Spinal cord (tissue), 10 donors: ENCODE measurements around the gene DRP2. TPM values are rescaled to one million over a fixed set of nuclear protein-coding genes. Genes with fewer than 3 reads are reported as not detected.

Experiments used
- DNase-seq, 6 donors: peaks; one replicate each; pipeline versions ENCODE4 v3.0.0 to v3.0.0-alpha.2; 2013 to 2015; ENCODE audit warnings: low spot score in 6 of 6, low read depth in 4 of 6
- H3K27ac ChIP-seq: one replicate; pipeline ENCODE4 v1.5.1; 2013; ENCODE audit warnings: low read depth, low read length, control low read depth
- H3K27me3 ChIP-seq: one replicate; pipeline ENCODE4 v1.6.1; 2013; ENCODE audit warnings: low read length; ENCODE audit not compliant: control insufficient read depth, insufficient read depth
- H3K36me3 ChIP-seq: one replicate; pipeline ENCODE4 v1.6.1; 2013; ENCODE audit warnings: low read length; ENCODE audit not compliant: control insufficient read depth, insufficient read depth
- H3K4me1 ChIP-seq: one replicate; pipeline ENCODE4 v1.6.1; 2013; ENCODE audit warnings: low read length; ENCODE audit not compliant: control insufficient read depth, insufficient read depth
- H3K4me3 ChIP-seq: one replicate; pipeline ENCODE4 v1.5.1; 2013; ENCODE audit warnings: low read depth, low read length, control low read depth
- H3K9me3 ChIP-seq: one replicate; pipeline ENCODE4 v1.6.1; 2013; ENCODE audit warnings: low read length; ENCODE audit not compliant: control insufficient read depth, insufficient read depth
- WGBS: methylation state at CpG from one replicate; pipeline ENCODE4 v1.1.5; 2013; ENCODE audit warnings: missing lambda C conversion rate; ENCODE audit not compliant: insufficient coverage; 5-methylcytosine and 5-hydroxymethylcytosine counted together
- polyA plus RNA-seq, 2 donors: library from polyadenylated mRNA; unstranded; fragments of 120-200 nt; gene quantifications; one replicate each; pipeline ENCODE4 v1.2.1, GENCODE V29; 2013; ENCODE audit not compliant: insufficient read length in 2 of 2
- total RNA-seq, 2 donors: library from RNA; depleted of rRNA in 1 of 2; stranded (reverse); fragments of 120-200 nt in 1 of 2; fragments of >200 nt in 1 of 2; gene quantifications; one replicate each; pipeline versions ENCODE4 v1.2.3 to v1.2.4, GENCODE V29; 2013 to 2014
- donor health status: healthy.

The DRP2 gene
- total and polyA plus RNA-seq, 4 donors, result 4.2 to 11.1 (median 9.8) TPM

- WGBS, result 80% methylated on average over 1 of the region's 2 CpGs
- no peak for DNase-seq
- Histone ChIP-seq H3K4me3 (no peak overlapping the region), H3K9me3 (no peaks in the 10 kb centered on the region), H3K36me3 (peaks cover 6% of the 10 kb centered on the region), H3K27me3 (peaks cover 9% of the 10 kb centered on the region), H3K27ac (no peak overlapping the region), H3K4me1 (no peaks in the 10 kb centered on the region)
These were observed 11.1 kb downstream of the DRP2 start for GRCh38 chrX:101230636-101231035.

GRCh38 chrX:101231080-101231479 lies 11.5 kb downstream of the DRP2 start:
- Histone ChIP-seq H3K4me3 (no peak overlapping the region), H3K4me1 (no peaks in the 10 kb centered on the region), H3K27me3 (peaks cover 9% of the 10 kb centered on the region), H3K9me3 (no peaks in the 10 kb centered on the region), H3K27ac (no peak overlapping the region), H3K36me3 (peaks cover 6% of the 10 kb centered on the region)
- DNase-seq, result no peak
- no CpG with 5 or more reads among the region's 1 CpG for WGBS

GRCh38 chrX:101232316-101232715 lies 12.7 kb downstream of the DRP2 start:
- peaks cover 9% of the 10 kb centered on the region for H3K27me3 ChIP-seq

GRCh38 chrX:101237041-101237440 lies 17.5 kb downstream of the DRP2 start:
- no peaks in the 10 kb centered on the region for H3K9me3 ChIP-seq
- DNase-seq, result no peak
- no peaks in the 10 kb centered on the region for H3K4me1 ChIP-seq
- 70% methylated on average over 2 of the region's 2 CpGs for WGBS
- no peak overlapping the region for H3K27ac ChIP-seq
- no peak overlapping the region for H3K4me3 ChIP-seq
- peaks cover 5% of the 10 kb centered on the region for H3K27me3 ChIP-seq
- H3K36me3 ChIP-seq, result peaks cover 11% of the 10 kb centered on the region

More at GRCh38 chrX:101232316-101232715, 12.7 kb downstream of the DRP2 start:
- Histone ChIP-seq H3K36me3 (peaks cover 6% of the 10 kb centered on the region), H3K27ac (no peak overlapping the region), H3K9me3 (no peaks in the 10 kb centered on the region), H3K4me1 (no peaks in the 10 kb centered on the region), H3K4me3 (no peak overlapping the region)
- DNase-seq, result no peak
- 87% methylated on average over 3 of the region's 5 CpGs for WGBS

GRCh38 chrX:101241531-101241930 lies 21.9 kb downstream of the DRP2 start:
- WGBS, result 73% methylated on average over 9 of the region's 9 CpGs
- H3K27me3 ChIP-seq, result no peaks in the 10 kb centered on the region
- H3K4me3 ChIP-seq, result no peak overlapping the region
- no peak overlapping the region for H3K27ac ChIP-seq
- peaks cover 5% of the 10 kb centered on the region for H3K36me3 ChIP-seq
- no peak for DNase-seq
- no peaks in the 10 kb centered on the region for H3K4me1 ChIP-seq
- no peaks in the 10 kb centered on the region for H3K9me3 ChIP-seq

- H3K27me3 ChIP-seq, result peaks cover 2% of the 10 kb centered on the region
- no peak overlapping the region for H3K27ac ChIP-seq
- H3K9me3 ChIP-seq, result no peaks in the 10 kb centered on the region
- 45% methylated on average over 2 of the region's 2 CpGs for WGBS
- DNase-seq, result no peak
- H3K4me3 ChIP-seq, result no peak overlapping the region
- H3K36me3 ChIP-seq, result peaks cover 13% of the 10 kb centered on the region
- H3K4me1 ChIP-seq, result no peaks in the 10 kb centered on the region
These were observed 33.0 kb downstream of the DRP2 start for GRCh38 chrX:101252634-101253033.

- no peak overlapping the region for H3K27ac ChIP-seq
- WGBS, result 75% methylated on average over 4 of the region's 4 CpGs
- no peak for DNase-seq
- no peak overlapping the region for H3K4me3 ChIP-seq
- no peaks in the 10 kb centered on the region for H3K9me3 ChIP-seq
- peaks cover 6% of the 10 kb centered on the region for H3K27me3 ChIP-seq
- H3K4me1 ChIP-seq, result no peaks in the 10 kb centered on the region
- H3K36me3 ChIP-seq, result peaks cover 12% of the 10 kb centered on the region
These were observed 38.1 kb downstream of the DRP2 start for GRCh38 chrX:101257448-101258258.

GRCh38 chrX:101258259-101258581 lies 38.6 kb downstream of the DRP2 start:
- Histone ChIP-seq H3K4me3 (no peak overlapping the region), H3K27ac (no peak overlapping the region), H3K27me3 (peaks cover 6% of the 10 kb centered on the region), H3K36me3 (peaks cover 12% of the 10 kb centered on the region), H3K4me1 (no peaks in the 10 kb centered on the region), H3K9me3 (no peaks in the 10 kb centered on the region)
- WGBS, result 85% methylated on average over 11 of the region's 11 CpGs
- DNase-seq, result no peak

- no peak for DNase-seq
- peaks cover 9% of the 10 kb centered on the region for H3K27me3 ChIP-seq
- no peak overlapping the region for H3K4me3 ChIP-seq
- 60% methylated on average over 3 of the region's 4 CpGs for WGBS
- no peaks in the 10 kb centered on the region for H3K4me1 ChIP-seq
- H3K9me3 ChIP-seq, result no peaks in the 10 kb centered on the region
- H3K36me3 ChIP-seq, result peaks cover 5% of the 10 kb centered on the region
- H3K27ac ChIP-seq, result no peak overlapping the region
These were observed 40.8 kb downstream of the DRP2 start for GRCh38 chrX:101260435-101260834.

GRCh38 chrX:101262590-101262989 lies 43.0 kb downstream of the DRP2 start:
- WGBS, result 74% methylated on average over 3 of the region's 4 CpGs
- Histone ChIP-seq H3K9me3 (no peaks in the 10 kb centered on the region), H3K36me3 (peaks cover 5% of the 10 kb centered on the region), H3K4me1 (no peaks in the 10 kb centered on the region), H3K4me3 (no peak overlapping the region), H3K27ac (no peak overlapping the region), H3K27me3 (peaks cover 9% of the 10 kb centered on the region)
- no peak for DNase-seq
